Panc1 (cell line): Measurements from ENCODE around the gene EGFR. TPM values are rescaled to one million over a fixed set of nuclear protein-coding genes. Genes with fewer than 3 reads are reported as not detected.

Experiments
- ATAC-seq: fragments of 200-7000 bp; cut with Tn5 transposase; 2 replicates; pipeline ENCODE4 v1.9.1; 2020; ENCODE audit warnings: mild to moderate bottlenecking, moderate library complexity
- BruUV-seq: library from RNA; stranded (reverse); fragments of 400-500 nt; replicated peaks from 2 replicates; lab custom pipeline; 2021; lab: Mats Ljungman, UMichigan
- CTCF ChIA-PET: fragments of 300-600 bp; sonication (Branson Sonifier 250); formaldehyde crosslinking; loops from one replicate; lab custom pipeline; 2022; ENCODE audit warnings: antibody characterized with exemption; lab: Charles Lee
- POLR2A ChIA-PET: fragments of 300-600 bp; sonication (Branson Sonifier 250); formaldehyde crosslinking; loops from one replicate; lab custom pipeline; 2022; ENCODE audit warnings: antibody characterized with exemption; lab: Charles Lee
- DNase-seq: peaks from one replicate; pipeline ENCODE4 v3.0.0-alpha.2; 2010; ENCODE audit warnings: low read depth, low spot score
- H3K27ac ChIP-seq: 2 replicates; pipeline ENCODE4 v1.5.1; 2011; ENCODE audit warnings: mild to moderate bottlenecking, low read length, inconsistent platforms
- H3K27me3 ChIP-seq: fragments of 200-500 bp; sonication (Bioruptor generic); 2 replicates; pipeline ENCODE4 v1.6.0; 2014; ENCODE audit warnings: low read length, inconsistent platforms; ENCODE audit not compliant: control insufficient read depth, insufficient read depth
- H3K36me3 ChIP-seq: fragments of 200-500 bp; sonication (Bioruptor generic); 2 replicates; pipeline ENCODE4 v1.5.1; 2014; ENCODE audit warnings: inconsistent platforms, mild to moderate bottlenecking, low read length, moderate library complexity; ENCODE audit not compliant: control insufficient read depth, insufficient read depth
- H3K4me1 ChIP-seq: 2 replicates; pipeline ENCODE4 v1.5.1; 2011; ENCODE audit warnings: inconsistent platforms, mild to moderate bottlenecking, low read length, moderate library complexity; ENCODE audit not compliant: control insufficient read depth, insufficient read depth
- H3K4me3 ChIP-seq, 2 experiments: 2 replicates each; pipeline ENCODE4 v1.5.1; 2011 to 2012; ENCODE audit warnings: low read depth in 2 of 2, low read length in 2 of 2, mild to moderate bottlenecking in 2 of 2, inconsistent platforms in 1 of 2, moderate library complexity in 1 of 2
- H3K9me3 ChIP-seq: fragments of 200-500 bp; sonication (Bioruptor generic); 2 replicates; pipeline ENCODE4 v1.5.1; 2014; ENCODE audit warnings: low read depth, mild to moderate bottlenecking, inconsistent platforms, low read length, moderate library complexity; ENCODE audit not compliant: control insufficient read depth, insufficient read depth
- CTCF ChIP-seq: fragments of 450-650 bp; IDR thresholded peaks from 2 replicates; pipeline ENCODE4 v1.5.1; 2017; ENCODE audit warnings: mild to moderate bottlenecking
- POLR2AphosphoS5 ChIP-seq: IDR thresholded peaks from 2 replicates; pipeline ENCODE4 v1.6.1; 2012; ENCODE audit warnings: mild to moderate bottlenecking, low read depth, low read length, moderate library complexity
- REST ChIP-seq, 2 experiments: IDR thresholded peaks; 2 replicates each; pipeline ENCODE4 v1.6.1; 2011 to 2012; ENCODE audit warnings: low read depth in 2 of 2, control low read depth in 1 of 2, low read length in 1 of 2, mild to moderate bottlenecking in 1 of 2, moderate library complexity in 1 of 2; ENCODE audit not compliant: insufficient read depth in 1 of 2
- TCF7L2 ChIP-seq: IDR thresholded peaks from 2 replicates; pipeline ENCODE4 v1.6.1; 2011; ENCODE audit warnings: mild to moderate bottlenecking, low read depth, low read length, inconsistent platforms
- in situ Hi-C: cut with HindIII; loops from 2 replicates; pipeline ENCODE4 v1.10.0; 2016; ENCODE audit warnings: low sequenced_read_pairs, low pct_unique_long_range_greater_than_20kb
- intact Hi-C: fragments of 100-400 bp; cut with micrococcal nuclease; formaldehyde crosslinking; loops from one replicate; pipeline ENCODE4 v1.10.0; 2022; ENCODE audit not compliant: unreplicated experiment
- total RNA-seq: library from RNA; stranded (reverse); gene quantifications from one replicate; pipeline ENCODE4 v1.2.1, GENCODE V29; 2021; ENCODE audit not compliant: unreplicated experiment

EGFR gene
- total RNA-seq, 1 experiment from 2014 or later = 156 TPM

- no TSS peak for BruUV-seq
- POLR2A ChIA-PET = no interaction called here
These were observed 192.9 kb downstream of the EGFR start for GRCh38 chr7:55211726-55212125.

GRCh38 chr7:55212176-55212575, 193.4 kb downstream of the EGFR start:
- no peak overlapping the region for H3K27ac ChIP-seq
- intact Hi-C loops = no loop called here
- in situ Hi-C loops = no loop called here
- H3K36me3 ChIP-seq = peaks cover 9% of the 10 kb centered on the region
- H3K9me3 ChIP-seq = no peaks in the 10 kb centered on the region
- H3K27me3 ChIP-seq = no peaks in the 10 kb centered on the region
- CTCF ChIA-PET = interaction anchor here (1.1 kb wide), 1 partner anchor 43 kb away, joined by 3 read pairs; no protein-coding TSS in a partner anchor
- TF ChIP-seq TCF7L2 (no peak), REST (IDR thresholded peaks at IDR 0.05; ENCODE audit: insufficient read depth in 1 of 2, low read depth in 2 of 2, low read length in 1 of 2) (no peak), POLR2AphosphoS5 (peak; percentile 8; the same call in 1 of the 2 replicates), CTCF (no peak)
- POLR2A ChIA-PET = no interaction called here
- H3K4me1 ChIP-seq = peaks cover 8% of the 10 kb centered on the region
- DNase-seq (no peak), ATAC-seq (peak; percentile 44)
- no TSS peak for BruUV-seq
- H3K4me3 ChIP-seq = no peak overlapping the region

More at GRCh38 chr7:55211726-55212125, 192.9 kb downstream of the EGFR start:
- Histone ChIP-seq H3K9me3 (no peaks in the 10 kb centered on the region), H3K36me3 (peaks cover 14% of the 10 kb centered on the region), H3K27ac (no peak overlapping the region), H3K4me3 (no peak overlapping the region), H3K4me1 (peaks cover 8% of the 10 kb centered on the region), H3K27me3 (no peaks in the 10 kb centered on the region)
- CTCF ChIA-PET = interaction anchor here (1.1 kb wide), 1 partner anchor 43 kb away, joined by 3 read pairs; no protein-coding TSS in a partner anchor
- intact Hi-C loops (no loop called here), in situ Hi-C loops (no loop called here)
- DNase-seq = no peak
- TF ChIP-seq CTCF = no peak
- no peak for ATAC-seq

- intact Hi-C loops = no loop called here
- Histone ChIP-seq H3K36me3 (0 out of 2 replicates have a peak, but pooled peaks cover 3% of the 10 kb centered on the region), H3K4me3 (no peak overlapping the region), H3K9me3 (no peaks in the 10 kb centered on the region), H3K4me1 (peaks cover 8% of the 10 kb centered on the region), H3K27ac (no peak overlapping the region), H3K27me3 (no peaks in the 10 kb centered on the region)
- no peak for DNase-seq
- in situ Hi-C loops = no loop called here
- CTCF ChIA-PET = interaction anchor here (1.1 kb wide), 1 partner anchor 42 kb away, joined by 3 read pairs; no protein-coding TSS in a partner anchor
- POLR2A ChIA-PET = no interaction called here
- BruUV-seq = no TSS peak
- TF ChIP-seq REST (IDR thresholded peaks at IDR 0.05; ENCODE audit: insufficient read depth in 1 of 2, low read depth in 2 of 2, low read length in 1 of 2) (no peak), POLR2AphosphoS5 (peak; percentile 6; the same call in 1 of the 2 replicates)
- peak; percentile 73 for ATAC-seq
These were observed 194.0 kb downstream of the EGFR start for GRCh38 chr7:55212838-55213237.
